Liver (tissue), 2 donors: Measurements from ENCODE around the gene PITPNC1.

Source experiments
- CTCF ChIP-seq: fragments of 150-350 bp; IDR thresholded peaks from 2 replicates; pipeline ENCODE4 v1.5.1; 2017; ENCODE audit warnings: improper control_type of control experiment, low read depth, low read length; ENCODE audit not compliant: missing input control
- MAX ChIP-seq: IDR thresholded peaks from 2 replicates; pipeline ENCODE4 v1.6.1; 2016; ENCODE audit warnings: antibody characterized with exemption
- REST ChIP-seq: IDR thresholded peaks from 2 replicates; pipeline ENCODE4 v1.6.1; 2016; ENCODE audit warnings: antibody characterized with exemption, mild to moderate bottlenecking
- donor health status: healthy.

GRCh38 chr17:67696347-67696746 lies 319.3 kb downstream of the PITPNC1 start:
- TF ChIP-seq MAX (no peak), CTCF (no peak), REST (no peak)
